Measurements from ENCODE around the gene FARS2.

DNA sequence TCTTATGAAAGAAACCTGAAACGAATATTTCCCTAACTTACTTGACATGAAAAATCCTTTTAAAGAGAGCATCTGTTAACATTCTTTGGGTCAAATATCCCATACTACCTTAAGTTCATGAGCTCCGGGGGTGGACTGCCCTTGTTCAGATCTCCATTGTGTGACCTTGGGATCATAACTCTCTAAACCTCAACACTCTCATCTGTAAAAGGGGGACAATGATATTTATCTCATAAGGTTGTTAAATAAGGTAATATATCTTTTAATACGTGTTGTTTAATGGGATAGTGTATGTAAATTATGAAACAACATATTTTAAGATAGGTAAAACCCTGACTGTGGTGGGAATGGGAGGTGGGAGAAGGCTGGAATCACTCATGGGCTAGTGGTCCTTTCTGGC is 326.3 kb downstream of the FARS2 start:
- TF ChIP-seq EP300 (IDR thresholded peaks at IDR 0.05) (no peak), POLR2A (IDR thresholded peaks at IDR 0.05) (no peak), POLR2AphosphoS5 (IDR thresholded peaks at IDR 0.05) (no peak)
- TF ChIP-seq, protein P1, sequence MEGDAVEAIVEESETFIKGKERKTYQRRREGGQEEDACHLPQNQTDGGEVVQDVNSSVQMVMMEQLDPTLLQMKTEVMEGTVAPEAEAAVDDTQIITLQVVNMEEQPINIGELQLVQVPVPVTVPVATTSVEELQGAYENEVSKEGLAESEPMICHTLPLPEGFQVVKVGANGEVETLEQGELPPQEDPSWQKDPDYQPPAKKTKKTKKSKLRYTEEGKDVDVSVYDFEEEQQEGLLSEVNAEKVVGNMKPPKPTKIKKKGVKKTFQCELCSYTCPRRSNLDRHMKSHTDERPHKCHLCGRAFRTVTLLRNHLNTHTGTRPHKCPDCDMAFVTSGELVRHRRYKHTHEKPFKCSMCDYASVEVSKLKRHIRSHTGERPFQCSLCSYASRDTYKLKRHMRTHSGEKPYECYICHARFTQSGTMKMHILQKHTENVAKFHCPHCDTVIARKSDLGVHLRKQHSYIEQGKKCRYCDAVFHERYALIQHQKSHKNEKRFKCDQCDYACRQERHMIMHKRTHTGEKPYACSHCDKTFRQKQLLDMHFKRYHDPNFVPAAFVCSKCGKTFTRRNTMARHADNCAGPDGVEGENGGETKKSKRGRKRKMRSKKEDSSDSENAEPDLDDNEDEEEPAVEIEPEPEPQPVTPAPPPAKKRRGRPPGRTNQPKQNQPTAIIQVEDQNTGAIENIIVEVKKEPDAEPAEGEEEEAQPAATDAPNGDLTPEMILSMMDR (IDR thresholded peaks at IDR 0.05) = no peak
